C1 segment of cervical spinal cord (tissue), 14 donors: ENCODE results near the gene SLC2A2.

Experiments
- DNase-seq, 14 donors: peaks; one replicate each; lab custom pipeline; 2025; lab: John Stamatoyannopoulos, UW

The SLC2A2 gene

DNA sequence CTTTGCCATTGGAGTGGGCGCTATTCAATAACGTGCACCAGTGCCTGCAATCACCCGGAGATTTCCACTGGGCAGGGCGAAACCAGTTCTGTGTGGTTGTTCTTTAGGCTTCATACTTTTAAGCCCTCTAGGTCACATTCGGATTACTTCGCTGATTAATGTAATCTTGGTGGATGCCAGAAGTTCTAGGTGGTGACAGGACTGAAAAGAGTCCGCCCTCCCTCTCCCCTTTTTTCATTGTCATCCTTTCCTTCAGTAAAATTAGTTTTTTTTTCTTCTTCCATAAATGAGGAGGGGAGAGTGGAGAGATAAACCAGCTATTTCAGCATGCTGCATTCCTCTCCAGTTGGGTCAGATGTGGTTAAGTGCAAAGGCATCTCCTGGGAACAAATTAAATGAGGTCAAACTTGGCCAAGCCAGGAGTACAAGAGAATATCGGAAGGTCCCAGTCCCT is 2.3 kb upstream of the SLC2A2 start:
- no peak for DNase-seq

DNA sequence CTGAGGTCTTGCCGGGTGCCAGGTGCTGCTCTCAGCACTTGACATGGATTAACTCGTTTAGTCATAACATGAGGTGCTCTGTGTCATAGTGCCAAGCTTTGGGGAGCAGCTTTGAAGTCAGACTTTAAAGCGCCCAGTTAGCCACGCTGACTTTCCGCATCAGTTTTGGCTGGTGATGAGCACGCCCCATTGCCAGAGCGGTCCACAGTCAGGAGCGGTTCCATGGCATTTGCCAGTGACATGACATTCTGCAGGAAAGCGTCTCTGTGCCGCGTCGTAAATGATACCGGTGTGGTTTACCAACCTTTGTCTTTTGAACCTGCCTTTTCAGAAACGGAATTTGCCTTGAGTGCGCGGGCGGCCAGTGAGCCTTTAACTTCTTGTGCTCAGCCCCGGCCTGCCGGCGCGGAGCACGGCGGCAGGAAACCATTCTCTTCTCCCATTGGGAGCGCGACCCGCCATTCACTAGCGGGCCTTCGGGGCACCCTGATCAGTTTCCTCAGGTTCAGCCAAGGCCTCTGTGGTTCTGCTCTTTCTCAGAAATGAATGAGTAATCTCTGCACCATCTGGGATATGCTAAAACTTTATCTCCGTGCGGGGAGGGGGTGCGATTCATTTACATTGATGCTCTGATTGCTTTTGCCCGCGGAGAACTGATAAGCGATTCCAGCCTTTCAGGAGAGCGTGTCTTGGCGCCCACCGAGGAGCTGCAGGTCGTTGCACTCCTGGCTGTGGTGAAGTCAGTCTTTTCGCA is 1.7 kb upstream of the SLC2A2 start:
- DNase-seq, result peak in 4 of 14 donors; percentile 8 to 30 (median 26)

DNA sequence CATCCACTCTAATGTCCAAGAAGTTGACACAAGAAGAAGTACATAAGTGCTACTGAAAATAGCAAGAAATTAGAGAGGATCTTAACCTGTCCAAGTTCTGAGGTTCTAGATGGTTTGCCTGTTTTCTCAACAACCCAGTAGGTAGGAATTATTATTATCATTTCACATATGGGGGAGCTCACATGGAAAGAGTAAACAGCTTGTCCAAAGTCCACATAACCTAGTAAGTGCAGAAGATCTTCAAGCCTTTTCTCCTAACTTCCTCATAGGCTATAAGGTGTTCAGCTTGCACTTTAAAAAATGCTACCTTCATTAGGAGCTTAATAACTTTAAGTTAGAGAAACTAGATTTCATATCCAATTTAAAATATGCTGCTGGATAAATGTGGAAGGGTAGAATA is 3.0 kb downstream of the SLC2A2 start:
- no peak for DNase-seq

DNA sequence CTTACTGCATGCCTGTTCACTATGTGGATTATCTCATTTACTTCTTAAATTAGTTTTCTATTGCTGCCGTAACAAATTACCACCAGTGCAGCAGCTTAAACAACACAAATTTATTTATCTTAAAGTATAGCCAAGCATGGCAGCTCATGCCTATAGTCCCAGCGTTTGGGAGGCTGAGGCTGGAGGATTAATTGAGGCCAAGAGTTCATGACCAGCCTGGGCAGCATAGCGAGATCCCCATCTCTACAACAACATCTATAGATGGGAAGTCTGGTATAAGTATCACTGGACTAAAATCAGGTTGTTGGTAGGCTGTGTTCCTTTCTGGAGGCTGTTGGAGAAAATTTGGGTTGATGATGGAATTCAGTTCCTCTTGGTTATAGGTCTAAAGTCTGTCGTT is 5.1 kb downstream of the SLC2A2 start:
- no peak for DNase-seq

DNA sequence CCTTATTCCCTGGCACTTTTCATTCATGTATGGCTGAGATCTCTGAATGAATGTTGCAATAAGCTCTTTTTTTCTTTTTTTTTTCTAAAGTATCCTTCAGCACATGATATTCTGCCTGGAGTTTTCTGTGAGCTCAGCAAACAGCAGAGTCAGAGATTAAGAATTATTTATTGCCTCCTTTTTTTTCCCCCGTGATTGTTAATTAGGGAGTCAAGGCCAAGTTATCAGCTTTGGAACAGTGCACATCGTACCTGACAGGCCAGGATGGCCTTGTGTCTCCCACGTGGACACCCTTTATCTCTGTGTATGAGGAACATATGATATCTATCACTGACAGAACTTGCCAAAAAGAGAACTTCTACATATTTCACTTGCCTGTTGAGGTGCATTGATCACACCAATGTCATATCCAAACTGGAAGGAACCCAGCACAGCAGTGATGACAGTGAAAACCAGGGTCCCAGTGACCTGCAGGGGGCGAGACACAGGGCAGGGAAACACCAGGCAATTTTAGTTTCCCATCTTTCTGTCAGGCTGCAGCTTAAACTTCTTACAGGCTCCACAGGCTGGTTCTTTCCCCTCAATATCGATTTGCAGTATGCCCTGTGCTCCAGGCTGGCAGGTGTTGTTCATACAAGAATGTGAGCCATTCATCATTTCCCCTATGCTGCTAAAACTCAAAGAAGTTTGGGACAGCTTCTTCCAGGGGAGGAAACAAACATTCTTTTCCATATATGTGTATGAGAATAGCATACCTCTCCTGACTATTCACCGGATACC is 8.2 kb downstream of the SLC2A2 start:
- DNase-seq, result no peak

DNA sequence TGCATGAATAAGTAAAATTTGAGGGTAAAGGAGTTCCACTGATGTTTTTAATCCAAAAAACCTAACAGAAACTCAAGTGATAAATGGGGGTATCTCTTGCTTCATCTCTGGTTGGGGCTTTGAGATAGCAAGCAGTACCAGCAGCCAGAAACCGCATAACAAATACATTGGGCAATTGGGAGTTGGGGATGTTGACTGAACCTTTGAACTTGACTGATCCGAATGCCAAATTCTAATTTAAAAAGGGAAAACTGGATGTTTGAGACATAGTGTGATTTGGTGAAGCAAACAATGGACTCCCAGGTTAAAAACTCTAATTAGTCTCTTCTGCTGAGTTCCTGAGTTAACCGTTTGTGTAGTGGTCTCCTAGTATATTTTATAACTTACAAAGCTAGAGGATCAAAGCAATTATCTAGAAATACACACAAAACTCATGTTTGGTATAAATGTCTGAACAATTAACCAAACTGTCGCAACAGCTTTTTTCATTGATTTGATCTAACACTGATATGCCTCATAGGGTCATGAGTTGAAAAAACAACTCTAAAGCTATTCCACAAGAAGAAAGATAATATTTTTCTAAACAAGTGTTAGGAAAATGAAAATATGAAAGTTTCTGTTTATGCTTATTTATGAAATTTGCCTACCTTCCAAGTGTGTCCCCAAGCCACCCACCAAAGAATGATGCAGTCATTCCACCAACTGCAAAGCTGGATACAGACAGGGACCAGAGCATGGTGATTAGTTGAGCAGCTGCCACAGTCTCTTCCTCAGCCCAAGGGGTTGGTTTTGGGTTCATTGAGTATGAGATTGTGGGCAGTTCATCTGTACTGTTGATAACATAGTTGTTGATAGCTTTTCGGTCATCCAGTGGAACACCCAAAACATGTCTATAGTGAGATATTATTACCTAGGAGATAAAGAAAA is 12.4 kb downstream of the SLC2A2 start:
- no peak for DNase-seq

DNA sequence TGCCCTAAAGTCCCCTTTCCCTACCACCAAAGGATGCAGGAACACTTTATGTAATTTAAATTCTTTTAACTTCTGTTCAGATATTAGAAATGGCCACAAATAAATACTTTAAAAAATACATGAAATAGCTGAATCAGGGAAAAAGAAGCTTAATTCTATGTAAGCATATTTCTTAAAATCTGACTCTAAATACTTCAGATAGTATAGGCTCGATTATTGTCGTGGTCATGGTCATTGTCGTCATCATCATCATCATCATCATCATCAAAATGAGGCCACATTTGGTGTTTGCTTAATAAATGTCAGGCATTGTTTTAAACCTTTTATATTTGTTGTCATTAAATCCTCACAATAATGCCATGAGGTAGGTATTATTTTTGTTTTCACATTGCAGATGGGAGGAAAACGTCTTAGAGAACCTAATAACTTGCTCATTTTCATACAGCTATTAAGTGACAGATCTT is 14.6 kb downstream of the SLC2A2 start:
- no peak for DNase-seq

DNA sequence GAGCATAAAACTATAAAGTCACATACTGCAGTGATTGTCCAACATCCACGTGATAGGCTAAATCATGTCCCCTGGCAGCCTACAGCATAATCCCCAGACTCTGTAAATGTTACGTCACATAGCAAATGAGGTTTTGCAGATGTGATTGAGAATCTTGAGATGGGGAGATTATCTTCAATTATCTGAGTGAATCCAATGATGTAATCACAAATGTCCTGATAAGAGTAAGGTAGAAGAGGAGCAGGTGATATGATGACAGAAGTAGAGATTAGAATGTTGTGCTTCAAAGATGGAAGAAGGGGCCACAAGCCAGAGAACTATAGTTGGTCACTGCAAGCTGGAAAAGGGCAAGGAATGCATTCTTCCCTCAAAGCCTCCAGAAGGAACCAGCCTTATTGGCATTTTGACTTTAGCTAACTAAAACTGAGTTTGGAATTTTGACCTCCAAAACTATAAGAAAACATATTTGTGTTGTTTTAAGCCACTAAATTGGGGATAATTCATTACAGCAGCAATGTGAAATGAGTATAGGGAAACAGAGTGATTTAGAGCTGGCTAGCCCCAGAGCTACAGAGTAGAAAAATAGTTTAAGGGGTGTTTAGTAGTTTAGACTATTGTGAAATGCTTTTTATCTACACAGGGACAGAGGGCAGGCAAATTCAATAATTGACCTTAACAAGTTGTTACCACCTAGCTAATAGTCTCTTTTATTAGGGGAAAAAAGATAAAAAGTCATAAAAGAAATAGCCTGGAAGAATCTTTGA is 15.2 kb downstream of the SLC2A2 start:
- DNase-seq, result no peak

DNA sequence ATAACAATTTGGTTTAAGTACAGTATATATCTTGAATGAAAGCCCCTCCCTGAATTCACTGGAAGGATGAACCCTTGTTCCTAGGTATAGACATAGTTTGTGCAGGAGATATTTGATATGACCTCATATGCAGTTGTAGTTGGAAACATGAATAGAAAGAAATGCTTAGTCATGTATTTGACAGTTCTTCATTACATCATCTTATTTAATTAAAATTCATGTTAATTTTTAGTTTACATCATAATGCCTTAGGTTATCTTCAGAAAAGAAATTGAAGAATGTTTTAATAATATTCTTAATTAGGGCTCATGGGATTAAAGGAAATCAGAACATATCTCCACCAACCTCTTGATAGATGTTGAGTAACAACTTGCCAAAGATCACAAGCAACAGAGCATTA is 19.2 kb downstream of the SLC2A2 start:
- no peak for DNase-seq

DNA sequence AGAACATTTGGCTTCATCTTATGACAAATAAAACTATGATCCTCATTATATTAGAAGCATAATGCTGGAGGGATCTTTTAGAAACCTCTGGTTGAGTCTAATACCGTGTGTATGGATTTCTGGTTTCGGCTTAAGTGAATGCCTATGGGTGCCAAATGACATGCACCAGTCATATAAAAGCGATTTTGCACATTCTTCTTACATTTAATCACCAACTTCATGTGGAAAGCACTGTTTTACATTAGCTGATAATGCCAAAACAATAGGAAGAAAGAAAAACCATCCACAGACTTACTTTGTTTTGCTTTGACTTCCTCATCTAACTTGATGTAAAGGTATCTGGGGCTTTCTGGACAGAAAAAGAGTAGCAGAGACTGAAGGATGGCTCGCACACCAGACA is 20.9 kb downstream of the SLC2A2 start:
- no peak for DNase-seq

DNA sequence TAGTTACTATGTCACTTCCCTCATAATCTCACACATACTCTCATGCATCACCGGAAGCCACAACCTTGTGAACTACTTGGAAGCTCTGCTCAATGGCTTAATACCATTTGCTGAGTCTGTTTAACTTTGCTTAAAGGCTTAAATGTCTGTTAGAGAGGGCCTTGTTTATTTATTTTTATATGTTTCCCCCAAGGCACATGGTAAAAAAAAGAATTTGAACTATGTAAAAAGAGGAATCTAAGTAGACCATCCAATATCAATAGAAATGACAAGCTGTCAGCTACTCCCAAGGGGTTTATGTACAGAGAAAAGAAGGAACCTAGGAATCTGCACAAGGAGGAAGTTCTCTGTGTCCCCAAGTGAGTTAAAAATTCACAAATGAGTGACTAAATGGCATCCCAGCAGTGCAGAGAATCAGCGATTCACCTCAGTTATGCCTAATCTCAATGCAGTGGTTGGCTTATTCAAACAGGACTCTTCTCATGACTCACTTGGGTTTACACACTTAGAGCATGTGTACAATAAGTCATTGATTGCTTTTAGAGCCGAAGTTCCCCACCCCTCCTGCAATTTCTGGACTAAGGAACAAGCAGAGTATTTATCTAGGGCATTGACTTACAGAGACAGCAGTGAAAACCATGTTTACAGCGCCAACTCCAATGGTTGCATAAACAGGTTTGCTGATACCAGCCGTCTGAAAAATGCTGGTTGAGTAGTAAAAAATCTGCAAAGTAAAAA is 24.4 kb downstream of the SLC2A2 start:
- DNase-seq, result peak in 1 of 14 donors; percentile 7

DNA sequence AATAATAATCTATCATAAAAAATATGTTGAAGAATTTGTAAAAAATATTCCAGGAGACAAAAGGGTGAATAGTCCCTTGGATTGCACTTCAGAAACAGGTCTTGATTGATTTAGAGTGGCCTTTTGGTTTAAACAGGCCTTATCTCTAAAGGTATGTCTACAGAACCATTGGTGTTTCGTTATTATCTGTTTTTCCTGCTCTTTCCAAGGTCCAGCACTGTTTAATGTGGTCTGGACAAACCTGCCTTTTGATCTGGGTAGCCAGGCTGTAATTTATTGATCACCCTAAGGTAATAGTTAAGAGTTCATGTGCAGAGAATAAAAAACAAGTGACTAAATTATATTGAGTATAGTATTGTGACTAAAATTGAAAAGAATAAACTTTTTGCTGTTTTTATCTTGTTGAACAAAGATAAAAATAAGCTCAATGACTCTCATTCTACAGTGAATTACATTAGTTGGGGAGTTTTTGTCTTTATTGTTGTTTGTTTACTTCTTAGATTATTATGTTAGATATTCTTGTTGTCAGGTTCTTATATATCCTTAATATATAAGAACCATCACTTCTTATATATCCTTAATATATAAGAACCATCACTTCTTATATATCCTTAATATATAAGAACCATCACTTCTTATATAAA is 25.1 kb downstream of the SLC2A2 start:
- DNase-seq, result no peak

DNA sequence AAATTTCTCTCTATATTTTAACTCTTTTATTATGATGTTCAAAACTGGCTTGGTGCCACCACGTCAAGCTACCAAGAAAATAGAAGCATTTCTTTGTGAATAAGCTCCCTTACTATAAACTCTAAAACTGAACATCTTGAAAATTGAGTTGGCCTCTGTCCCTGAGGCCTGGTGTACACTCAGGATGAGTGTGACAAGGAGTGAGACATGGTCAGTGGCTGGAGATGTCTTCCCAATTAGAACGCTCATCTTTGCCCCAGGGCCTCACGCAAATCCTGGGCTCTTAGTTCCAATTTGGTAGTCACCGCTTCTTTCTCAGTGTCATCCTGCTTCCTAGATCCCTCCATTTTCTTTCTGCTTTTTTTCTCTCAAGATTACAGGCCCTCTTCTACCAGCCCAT is 26.2 kb downstream of the SLC2A2 start:
- no peak for DNase-seq

DNA sequence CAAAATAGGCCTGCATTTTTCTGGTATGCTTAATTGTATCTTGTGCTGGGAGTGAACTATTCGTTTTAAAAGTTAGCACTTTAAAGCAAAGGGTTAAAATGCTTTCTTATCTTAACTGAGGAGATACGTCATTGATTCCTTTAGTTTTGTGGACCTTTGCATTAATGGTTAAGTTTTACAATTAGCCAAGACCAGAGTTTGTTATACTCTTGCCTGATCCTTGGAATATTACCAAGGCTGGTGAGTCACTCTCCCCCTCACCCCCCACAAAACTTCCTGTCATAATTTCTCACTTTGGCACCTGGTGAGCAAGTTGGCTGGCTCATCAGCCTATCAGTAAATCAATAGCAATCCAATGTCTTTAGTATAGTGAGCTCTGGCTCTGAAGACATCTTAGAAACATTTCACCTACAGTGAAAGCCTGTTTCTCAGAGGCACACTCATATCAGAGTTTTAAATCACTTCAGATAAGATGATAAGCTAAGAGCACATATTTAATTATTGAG is 26.7 kb downstream of the SLC2A2 start:
- DNase-seq, result peak in 1 of 14 donors; percentile 5

DNA sequence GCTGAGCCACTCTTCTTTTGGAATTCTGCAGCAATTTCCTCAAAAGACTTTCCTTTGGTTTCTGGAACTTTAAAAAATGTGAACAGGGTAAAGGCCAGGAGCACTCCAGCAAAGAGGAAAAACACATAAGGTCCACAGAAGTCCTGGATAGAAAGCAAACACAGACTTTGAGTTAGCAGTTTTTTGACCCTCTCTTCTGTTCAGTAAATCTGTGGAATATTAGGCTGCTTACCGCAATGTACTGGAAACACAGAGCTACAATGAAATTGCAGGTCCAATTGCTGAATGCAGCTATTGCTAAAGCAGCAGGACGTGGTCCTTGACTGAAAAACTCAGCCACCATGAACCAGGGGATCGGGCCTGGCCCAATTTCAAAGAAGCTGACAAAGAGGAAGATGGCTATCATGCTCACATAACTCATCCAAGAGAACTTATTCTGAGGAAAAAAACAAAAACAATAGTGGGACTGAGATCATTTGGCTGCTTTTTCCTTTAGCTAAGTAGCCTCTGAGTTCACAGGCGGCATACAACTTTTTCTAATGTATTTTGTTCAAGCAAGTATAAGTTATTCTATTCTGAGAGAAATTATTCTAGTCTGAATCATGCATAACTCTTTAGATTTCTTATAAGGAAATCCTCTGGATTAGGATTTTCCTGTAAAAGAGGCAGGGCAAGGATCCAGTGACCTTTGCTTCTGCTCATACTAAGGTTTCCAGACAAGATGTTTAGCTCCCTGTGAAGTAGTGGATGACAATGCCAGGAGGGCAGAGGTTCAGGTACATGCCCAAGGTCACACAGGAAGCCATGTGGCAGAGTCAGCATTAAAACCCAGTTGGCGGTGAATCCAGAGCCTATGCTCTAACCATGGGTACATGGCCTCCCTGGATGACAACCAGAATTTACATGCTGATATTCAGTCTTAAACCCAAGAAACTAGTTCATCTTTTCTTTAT is 28.3 kb downstream of the SLC2A2 start:
- peak in 2 of 14 donors; percentile 2 to 12 for DNase-seq

DNA sequence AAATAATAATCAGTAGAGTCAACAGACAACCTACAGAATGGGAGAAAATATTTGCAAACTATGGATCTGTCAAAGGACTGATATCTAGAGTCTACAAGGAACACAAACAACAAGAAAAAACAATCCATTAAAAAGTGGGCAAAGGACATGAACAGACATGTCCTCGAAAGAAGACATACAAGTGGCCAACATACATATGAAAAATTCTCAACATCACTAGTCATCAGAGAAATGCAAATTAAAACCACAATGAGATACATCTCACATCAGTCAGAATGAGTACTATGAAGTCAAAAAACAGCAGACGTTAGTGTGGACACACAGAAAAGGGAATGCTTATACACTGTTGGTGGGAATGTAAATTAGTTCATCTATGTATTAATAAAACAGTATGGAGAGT is 33.7 kb downstream of the SLC2A2 start:
- no peak for DNase-seq

DNA sequence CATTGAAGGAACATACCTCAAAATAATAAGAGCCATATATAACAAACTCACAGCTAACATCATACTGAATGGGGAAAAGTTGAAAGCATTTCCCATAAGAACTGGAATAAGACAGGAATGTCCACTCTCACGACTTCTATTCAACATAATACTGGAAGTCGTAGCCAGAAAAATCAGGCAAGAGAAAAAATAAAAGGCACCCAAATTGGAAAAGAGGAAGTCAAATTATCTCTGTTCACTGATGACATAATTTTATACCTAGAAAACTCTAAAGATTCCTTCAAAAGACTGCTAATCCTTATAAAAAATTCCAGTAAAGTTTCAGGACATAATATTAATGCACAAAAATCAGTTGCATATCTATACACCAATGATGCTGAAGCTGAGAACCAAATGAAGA is 34.9 kb downstream of the SLC2A2 start:
- DNase-seq, result no peak

DNA sequence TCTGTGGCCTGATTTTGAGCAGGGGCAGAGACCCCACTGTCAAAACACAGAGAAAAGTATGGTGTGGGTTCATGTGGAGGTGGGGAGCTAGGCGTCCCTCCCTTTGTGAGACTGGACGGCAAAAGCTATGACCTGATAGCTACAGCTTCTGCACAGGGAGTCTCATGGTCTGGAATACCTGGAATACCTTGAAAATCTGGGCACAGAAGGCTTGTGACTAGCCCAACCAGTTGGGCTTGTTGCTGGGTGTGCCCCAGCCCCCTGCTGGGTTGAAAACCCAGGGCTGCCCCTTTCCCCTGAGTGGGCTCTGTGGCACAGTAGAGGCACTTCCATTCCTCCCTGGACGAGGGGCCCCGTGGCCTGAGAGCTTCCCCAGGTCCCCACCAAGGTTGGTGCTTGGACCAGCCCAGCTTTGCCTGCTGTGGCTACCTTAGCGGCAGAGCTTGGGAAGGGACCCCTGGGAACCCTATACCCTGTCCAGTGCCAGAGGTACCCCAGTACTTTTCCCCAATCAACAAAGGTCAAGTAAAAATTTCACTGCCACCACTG is 37.3 kb downstream of the SLC2A2 start:
- no peak for DNase-seq
